Stimulated activated CD8-positive, alpha-beta memory T cell treated with anti-CD3 and anti-CD28 coated beads, Interleukin-2, amount 100 ng/mL, for 1 hour (primary cell): ENCODE measurements around the gene ADAMTS16.

Experiments
- DNase-seq, 2 donors: peaks; one replicate each; pipeline ENCODE4 v3.0.0-alpha.2; 2020; ENCODE audit warnings: low read depth in 2 of 2

ADAMTS16 gene

GRCh38 chr5:5287419-5287818, 147.3 kb downstream of the ADAMTS16 start:
- DNase-seq: no peak

- no peak for DNase-seq
These were observed 148.1 kb downstream of the ADAMTS16 start for GRCh38 chr5:5288201-5288600.

- DNase-seq: no peak
These were observed 149.4 kb downstream of the ADAMTS16 start for GRCh38 chr5:5289537-5289936.

GRCh38 chr5:5290674-5291334, 150.7 kb downstream of the ADAMTS16 start:
- DNase-seq: no peak

GRCh38 chr5:5291357-5291756, 151.2 kb downstream of the ADAMTS16 start:
- no peak for DNase-seq

- no peak for DNase-seq
These were observed 152.9 kb downstream of the ADAMTS16 start for GRCh38 chr5:5293029-5293428.

GRCh38 chr5:5294429-5294828, 154.3 kb downstream of the ADAMTS16 start:
- no peak for DNase-seq

- DNase-seq: no peak
These were observed 155.2 kb downstream of the ADAMTS16 start for GRCh38 chr5:5295351-5295750.

- no peak for DNase-seq
These were observed 155.9 kb downstream of the ADAMTS16 start for GRCh38 chr5:5296051-5296450.

GRCh38 chr5:5297432-5298067, 157.4 kb downstream of the ADAMTS16 start:
- no peak for DNase-seq

GRCh38 chr5:5298068-5298633, 158.0 kb downstream of the ADAMTS16 start:
- DNase-seq: no peak

GRCh38 chr5:5298841-5299541, 158.9 kb downstream of the ADAMTS16 start:
- no peak for DNase-seq

GRCh38 chr5:5301176-5301575, 161.0 kb downstream of the ADAMTS16 start:
- DNase-seq: no peak

- DNase-seq: no peak
These were observed 162.1 kb downstream of the ADAMTS16 start for GRCh38 chr5:5302201-5302600.

- DNase-seq: no peak
These were observed 163.1 kb downstream of the ADAMTS16 start for GRCh38 chr5:5303242-5303641.

GRCh38 chr5:5304361-5305020, 164.4 kb downstream of the ADAMTS16 start:
- DNase-seq: no peak

- DNase-seq: no peak
These were observed 166.6 kb downstream of the ADAMTS16 start for GRCh38 chr5:5306696-5307095.

- DNase-seq: no peak
These were observed 168.2 kb downstream of the ADAMTS16 start for GRCh38 chr5:5308319-5308718.

GRCh38 chr5:5309645-5310044, 169.5 kb downstream of the ADAMTS16 start:
- DNase-seq: no peak

GRCh38 chr5:5313101-5313635, 173.0 kb downstream of the ADAMTS16 start:
- DNase-seq: no peak

- no peak for DNase-seq
These were observed 174.0 kb downstream of the ADAMTS16 start for GRCh38 chr5:5314166-5314565.

- DNase-seq: no peak
These were observed 174.5 kb downstream of the ADAMTS16 start for GRCh38 chr5:5314626-5315025.
